Subcutaneous abdominal adipose tissue (tissue), 5 donors: ENCODE measurements around the gene HPS6.

Experiments
- H3K27ac ChIP-seq: one replicate; pipeline ENCODE4 v1.7.0; 2013; ENCODE audit warnings: low read depth, mild to moderate bottlenecking, inconsistent platforms, low read length, moderate library complexity
- H3K27me3 ChIP-seq, 5 donors: one replicate each; pipeline ENCODE4 v1.7.0; 2013; ENCODE audit warnings: low read length in 5 of 5, inconsistent platforms in 1 of 5; ENCODE audit not compliant: control insufficient read depth in 5 of 5, insufficient read depth in 4 of 5
- H3K36me3 ChIP-seq, 5 donors: one replicate each; pipeline ENCODE4 v1.7.0; 2013; ENCODE audit warnings: low read length in 5 of 5; ENCODE audit not compliant: control insufficient read depth in 5 of 5, insufficient read depth in 5 of 5
- H3K4me1 ChIP-seq, 5 donors: one replicate each; pipeline ENCODE4 v1.7.0; 2013; ENCODE audit warnings: low read length in 5 of 5, mild to moderate bottlenecking in 3 of 5, moderate library complexity in 1 of 5; ENCODE audit not compliant: control insufficient read depth in 5 of 5, insufficient read depth in 5 of 5
- H3K4me3 ChIP-seq, 5 donors: one replicate each; pipeline ENCODE4 v1.7.0; 2013; ENCODE audit warnings: low read length in 5 of 5, low read depth in 1 of 5
- H3K9ac ChIP-seq, 5 donors: one replicate each; pipeline ENCODE4 v1.7.0; 2013; ENCODE audit warnings: low read length in 5 of 5, mild to moderate bottlenecking in 4 of 5, moderate library complexity in 3 of 5
- H3K9me3 ChIP-seq, 5 donors: one replicate each; pipeline ENCODE4 v1.7.0; 2013; ENCODE audit warnings: low read length in 5 of 5; ENCODE audit not compliant: control insufficient read depth in 5 of 5
- donor health status: healthy.
- donor health status: healthy.
- donor health status: healthy.
- donor health status: healthy.
- donor health status: healthy.

Gene HPS6

DNA sequence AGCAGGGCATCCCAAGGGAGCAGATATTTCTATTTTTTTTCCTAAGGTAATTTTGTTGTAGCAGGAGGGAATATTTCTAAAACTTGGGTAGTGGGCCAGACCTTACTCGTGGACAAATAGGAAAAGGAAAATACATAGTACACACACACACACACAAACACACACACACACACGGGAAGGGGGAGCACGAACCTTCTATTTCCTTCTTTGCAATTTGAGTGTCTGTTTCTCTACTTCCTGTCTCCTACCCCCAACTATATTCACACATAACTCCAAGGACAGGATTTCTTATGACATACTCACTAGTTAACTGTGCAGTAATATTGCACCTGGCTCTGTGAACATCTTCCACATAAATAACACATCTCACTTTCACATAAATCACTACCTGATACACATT is 50.6 kb downstream of the HPS6 start:
- H3K4me3 ChIP-seq: peak overlapping the region in 3 of 5 donors; percentile 35 to 71 (median 64)
- no peaks in the 10 kb centered on the region for H3K9me3 ChIP-seq
- peaks cover 23 to 78% (median 70%) of the 10 kb centered on the region in 5 donors for H3K4me1 ChIP-seq
- peak overlapping the region; percentile 50 for H3K27ac ChIP-seq
- H3K27me3 ChIP-seq: no peaks in the 10 kb centered on the region
- H3K36me3 ChIP-seq: peaks cover 0 to 7% (median 7%) of the 10 kb centered on the region in 5 donors
- peak overlapping the region in 4 of 5 donors; percentile 8 to 65 (median 38) for H3K9ac ChIP-seq

DNA sequence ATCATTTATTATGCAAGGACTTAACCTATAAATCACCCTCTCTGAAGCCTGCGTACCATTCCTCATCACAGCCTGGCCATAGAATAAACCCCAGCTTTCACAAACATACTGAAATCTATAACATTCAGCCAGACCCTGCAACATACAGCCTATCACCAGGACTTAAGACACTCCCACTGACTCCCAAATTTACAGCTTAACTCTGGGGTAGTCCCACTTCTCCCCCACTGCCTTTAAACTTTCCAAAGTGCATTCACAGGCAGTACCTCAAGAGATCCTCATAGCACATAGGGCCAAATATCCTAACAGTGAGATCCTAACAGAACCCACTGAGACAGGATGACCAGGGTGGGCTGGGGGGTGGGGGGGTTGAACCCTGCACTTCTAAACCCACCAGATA is 51.5 kb downstream of the HPS6 start:
- Histone ChIP-seq H3K9me3 (no peaks in the 10 kb centered on the region), H3K4me1 (peaks cover 23 to 87% (median 78%) of the 10 kb centered on the region in 5 donors), H3K27me3 (no peaks in the 10 kb centered on the region), H3K9ac (peak overlapping the region in 1 of 5 donors; percentile 84), H3K36me3 (no peaks in the 10 kb centered on the region), H3K27ac (peak overlapping the region; percentile 86), H3K4me3 (no peak overlapping the region)
